Hepatocyte (in vitro differentiated cells): ENCODE measurements around the gene TAF7. TPM values are rescaled to one million over a fixed set of nuclear protein-coding genes. Genes with fewer than 3 reads are reported as not detected.

ENCODE experiments used
- DNase-seq: peaks from one replicate; pipeline ENCODE4 v3.0.0-alpha.2; 2016; ENCODE audit warnings: low spot score
- H2AFZ ChIP-seq: fragments of 200-600 bp; sonication (generic); 2 replicates; pipeline ENCODE4 v1.6.0; 2016; ENCODE audit warnings: antibody characterized with exemption, mild to moderate bottlenecking
- H3K27ac ChIP-seq: fragments of 200-600 bp; sonication (generic); 2 replicates; pipeline ENCODE4 v1.5.1; 2016; ENCODE audit warnings: mild to moderate bottlenecking
- H3K27me3 ChIP-seq: fragments of 200-600 bp; sonication (generic); 2 replicates; pipeline ENCODE4 v1.6.1; 2016
- H3K36me3 ChIP-seq: fragments of 200-600 bp; sonication (generic); replicated peaks from 2 replicates; pipeline ENCODE4 v1.5.1; 2016; ENCODE audit warnings: low read depth; ENCODE audit not compliant: insufficient read depth
- H3K4me1 ChIP-seq: fragments of 200-600 bp; sonication (generic); 2 replicates; pipeline ENCODE4 v1.5.1; 2016; ENCODE audit warnings: mild to moderate bottlenecking, moderate library complexity; ENCODE audit not compliant: insufficient read depth
- H3K4me2 ChIP-seq: fragments of 200-600 bp; sonication (generic); 2 replicates; pipeline ENCODE4 v1.6.0; 2016
- H3K4me3 ChIP-seq: fragments of 200-600 bp; sonication (generic); 2 replicates; pipeline ENCODE4 v1.5.1; 2016; ENCODE audit warnings: mild to moderate bottlenecking
- H3K79me2 ChIP-seq: fragments of 200-600 bp; sonication (generic); 2 replicates; pipeline ENCODE4 v1.6.0; 2017; ENCODE audit warnings: mild to moderate bottlenecking
- H3K9me2 ChIP-seq: fragments of 200-600 bp; sonication (generic); replicated peaks from 2 replicates; pipeline ENCODE4 v1.6.0; 2017; ENCODE audit warnings: mild to moderate bottlenecking; ENCODE audit not compliant: insufficient read depth
- H3K9me3 ChIP-seq: fragments of 200-600 bp; sonication (generic); 2 replicates; pipeline ENCODE4 v1.5.1; 2016; ENCODE audit warnings: low read depth, mild to moderate bottlenecking
- H4K20me1 ChIP-seq: fragments of 200-600 bp; sonication (generic); 2 replicates; pipeline ENCODE4 v1.6.0; 2016; ENCODE audit warnings: mild to moderate bottlenecking; ENCODE audit not compliant: insufficient read depth, poor library complexity, severe bottlenecking
- EZH2 ChIP-seq: fragments of 200-600 bp; sonication (generic); IDR thresholded peaks from 2 replicates; pipeline ENCODE4 v1.6.1; 2016; ENCODE audit warnings: antibody characterized with exemption, mild to moderate bottlenecking, borderline replicate concordance
- EZH2phosphoT487 ChIP-seq: fragments of 200-600 bp; sonication (generic); IDR thresholded peaks from one replicate; pipeline ENCODE4 v1.6.1; 2018; ENCODE audit warnings: antibody characterized with exemption, mild to moderate bottlenecking, low read depth, moderate library complexity; ENCODE audit not compliant: unreplicated experiment, severe bottlenecking
- WGBS: methylation state at CpG from one replicate; pipeline ENCODE4 v1.1.6; 2016; ENCODE audit warnings: low lambda C conversion rate; ENCODE audit errors: missing lambda C conversion rate; 5-methylcytosine and 5-hydroxymethylcytosine counted together
- polyA plus RNA-seq: library from polyadenylated mRNA; unstranded; fragments of >200 nt; fragmentation: Nextera tagmentation; extraction: Ambion mirVana; gene quantifications from 2 replicates; pipeline ENCODE4 v1.2.1, GENCODE V29; 2016
- total RNA-seq: library from RNA; depleted of rRNA; stranded (reverse); fragments of >200 nt; gene quantifications from 2 replicates; pipeline ENCODE4 v1.2.3, GENCODE V29; 2014
- TF ChIP-seq, protein P1 (sequence below): fragments of 200-600 bp; sonication (generic); IDR thresholded peaks from 2 replicates; pipeline ENCODE4 v1.5.1; 2016; ENCODE audit warnings: antibody characterized with exemption, mild to moderate bottlenecking; ENCODE audit not compliant: poor library complexity

The TAF7 gene, protein sequence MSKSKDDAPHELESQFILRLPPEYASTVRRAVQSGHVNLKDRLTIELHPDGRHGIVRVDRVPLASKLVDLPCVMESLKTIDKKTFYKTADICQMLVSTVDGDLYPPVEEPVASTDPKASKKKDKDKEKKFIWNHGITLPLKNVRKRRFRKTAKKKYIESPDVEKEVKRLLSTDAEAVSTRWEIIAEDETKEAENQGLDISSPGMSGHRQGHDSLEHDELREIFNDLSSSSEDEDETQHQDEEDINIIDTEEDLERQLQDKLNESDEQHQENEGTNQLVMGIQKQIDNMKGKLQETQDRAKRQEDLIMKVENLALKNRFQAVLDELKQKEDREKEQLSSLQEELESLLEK
- 85.2 and 96.9 TPM in 2 replicates for total RNA-seq
- polyA plus RNA-seq = 103 and 107 TPM in 2 replicates

DNA sequence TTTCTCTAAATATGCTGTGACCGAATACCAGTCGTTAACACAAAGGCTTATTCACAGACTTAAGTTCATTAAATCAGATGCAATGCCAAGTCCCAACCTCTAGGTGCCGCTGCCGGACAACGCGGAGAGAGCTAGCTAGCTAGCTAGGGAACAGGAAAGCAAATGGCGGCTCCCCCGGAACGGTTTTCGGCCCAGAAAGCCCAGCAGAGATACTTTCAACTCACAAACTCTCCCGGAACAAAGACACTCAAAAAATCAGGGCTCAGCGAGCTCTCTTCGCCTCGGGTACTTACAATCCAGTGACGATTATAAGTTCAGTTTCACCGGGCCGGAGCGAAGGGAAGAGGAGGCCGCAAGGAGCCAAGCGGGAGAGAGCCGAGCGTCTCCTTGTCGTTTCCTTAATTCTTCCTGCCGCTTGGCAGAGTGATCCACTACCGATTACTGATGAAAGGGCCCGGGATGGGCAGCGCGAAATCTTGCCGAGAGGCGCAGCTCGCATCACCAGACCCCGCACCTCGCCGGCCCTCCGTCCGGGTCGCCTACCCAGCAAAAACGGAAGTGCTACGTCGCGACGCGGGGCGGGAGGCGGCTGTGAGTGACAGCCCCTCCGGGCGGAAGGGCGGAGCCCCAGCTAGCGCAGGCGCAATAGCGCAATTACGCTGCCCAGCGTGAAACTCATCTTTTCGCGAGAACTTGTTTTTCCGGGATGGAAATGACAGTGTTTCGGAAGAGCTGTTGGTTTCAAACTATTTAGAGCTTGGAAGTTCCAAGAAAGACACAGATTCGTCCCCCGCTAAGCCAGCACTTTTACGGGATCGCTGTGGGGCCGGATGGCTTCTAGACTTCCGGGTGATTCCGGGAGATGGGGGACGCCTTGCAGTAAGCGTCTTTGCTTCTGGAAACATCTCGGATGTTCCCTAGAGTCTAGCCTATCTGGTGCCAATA, at the start of gene TAF7:
Gene TAF7 (minus strand): TSS at position 560 of the 945 bp plus-strand sequence. CDS start 740 bp downstream, outside the sequence.
- Histone ChIP-seq H2AFZ (peak within 1 kb of the TSS; percentile 99), H4K20me1 (no peaks in the 10 kb centered on the region), H3K36me3 (peaks cover 20% of the 10 kb centered on the region), H3K27ac (peak within 1 kb of the TSS; percentile 99), H3K4me1 (no peaks in the 10 kb centered on the region), H3K4me3 (peak within 1 kb of the TSS; percentile 84), H3K4me2 (peak within 1 kb of the TSS; percentile 78), H3K79me2 (peaks cover 41% of the 10 kb centered on the region), H3K9me3 (peaks cover 55% of the 10 kb centered on the region), H3K27me3 (no peaks in the 10 kb centered on the region), H3K9me2 (no peaks in the 10 kb centered on the region)
- 1% methylated on average over 66 of the region's 67 CpGs for WGBS
- DNase-seq = peak; percentile 97
- TF ChIP-seq EZH2phosphoT487 (no peak), EZH2 (no peak)
- TF ChIP-seq, protein P1, sequence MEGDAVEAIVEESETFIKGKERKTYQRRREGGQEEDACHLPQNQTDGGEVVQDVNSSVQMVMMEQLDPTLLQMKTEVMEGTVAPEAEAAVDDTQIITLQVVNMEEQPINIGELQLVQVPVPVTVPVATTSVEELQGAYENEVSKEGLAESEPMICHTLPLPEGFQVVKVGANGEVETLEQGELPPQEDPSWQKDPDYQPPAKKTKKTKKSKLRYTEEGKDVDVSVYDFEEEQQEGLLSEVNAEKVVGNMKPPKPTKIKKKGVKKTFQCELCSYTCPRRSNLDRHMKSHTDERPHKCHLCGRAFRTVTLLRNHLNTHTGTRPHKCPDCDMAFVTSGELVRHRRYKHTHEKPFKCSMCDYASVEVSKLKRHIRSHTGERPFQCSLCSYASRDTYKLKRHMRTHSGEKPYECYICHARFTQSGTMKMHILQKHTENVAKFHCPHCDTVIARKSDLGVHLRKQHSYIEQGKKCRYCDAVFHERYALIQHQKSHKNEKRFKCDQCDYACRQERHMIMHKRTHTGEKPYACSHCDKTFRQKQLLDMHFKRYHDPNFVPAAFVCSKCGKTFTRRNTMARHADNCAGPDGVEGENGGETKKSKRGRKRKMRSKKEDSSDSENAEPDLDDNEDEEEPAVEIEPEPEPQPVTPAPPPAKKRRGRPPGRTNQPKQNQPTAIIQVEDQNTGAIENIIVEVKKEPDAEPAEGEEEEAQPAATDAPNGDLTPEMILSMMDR = peak; percentile 88

DNA sequence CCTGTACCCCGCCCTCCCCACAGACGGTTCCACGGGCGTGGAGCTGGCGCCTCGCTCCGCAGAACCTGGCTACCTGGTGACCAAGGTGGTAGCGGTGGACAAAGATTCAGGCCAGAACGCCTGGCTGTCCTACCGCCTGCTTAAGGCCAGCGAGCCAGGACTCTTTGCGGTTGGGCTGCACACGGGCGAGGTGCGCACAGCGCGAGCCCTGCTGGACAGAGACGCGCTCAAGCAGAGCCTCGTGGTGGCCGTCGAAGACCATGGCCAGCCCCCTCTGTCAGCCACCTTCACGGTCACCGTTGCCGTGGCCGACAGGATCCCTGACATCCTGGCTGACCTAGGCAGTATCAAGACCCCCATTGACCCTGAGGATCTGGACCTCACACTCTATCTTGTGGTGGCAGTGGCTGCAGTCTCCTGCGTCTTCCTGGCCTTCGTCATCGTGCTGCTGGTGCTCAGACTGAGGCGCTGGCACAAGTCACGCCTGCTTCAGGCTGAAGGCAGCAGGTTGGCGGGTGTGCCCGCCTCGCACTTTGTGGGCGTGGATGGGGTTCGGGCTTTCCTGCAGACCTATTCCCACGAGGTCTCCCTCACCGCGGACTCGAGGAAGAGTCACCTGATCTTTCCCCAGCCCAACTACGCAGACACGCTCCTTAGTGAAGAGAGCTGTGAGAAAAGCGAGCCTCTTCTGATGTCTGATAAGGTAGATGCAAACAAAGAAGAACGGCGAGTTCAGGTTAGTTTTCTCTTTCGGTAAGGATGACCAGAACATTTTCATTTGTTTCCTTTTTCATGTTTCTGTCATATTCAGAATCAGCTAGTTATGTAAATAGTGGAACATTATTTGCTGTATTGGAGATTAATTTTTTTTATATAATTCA, 45.7 kb upstream of the TAF7 start:
- Histone ChIP-seq H2AFZ (no peak overlapping the region), H3K4me3 (no peak overlapping the region), H4K20me1 (no peaks in the 10 kb centered on the region), H3K4me1 (no peaks in the 10 kb centered on the region), H3K27me3 (no peaks in the 10 kb centered on the region), H3K36me3 (no peaks in the 10 kb centered on the region), H3K27ac (no peak overlapping the region), H3K79me2 (no peaks in the 10 kb centered on the region), H3K9me2 (no peaks in the 10 kb centered on the region), H3K4me2 (no peak overlapping the region), H3K9me3 (peaks cover 5% of the 10 kb centered on the region)
- DNase-seq = no peak
- TF ChIP-seq, protein P1 = no peak
- TF ChIP-seq EZH2 = no peak
- no peak for TF ChIP-seq EZH2phosphoT487
- WGBS = 96% methylated on average over 43 of the region's 46 CpGs

DNA sequence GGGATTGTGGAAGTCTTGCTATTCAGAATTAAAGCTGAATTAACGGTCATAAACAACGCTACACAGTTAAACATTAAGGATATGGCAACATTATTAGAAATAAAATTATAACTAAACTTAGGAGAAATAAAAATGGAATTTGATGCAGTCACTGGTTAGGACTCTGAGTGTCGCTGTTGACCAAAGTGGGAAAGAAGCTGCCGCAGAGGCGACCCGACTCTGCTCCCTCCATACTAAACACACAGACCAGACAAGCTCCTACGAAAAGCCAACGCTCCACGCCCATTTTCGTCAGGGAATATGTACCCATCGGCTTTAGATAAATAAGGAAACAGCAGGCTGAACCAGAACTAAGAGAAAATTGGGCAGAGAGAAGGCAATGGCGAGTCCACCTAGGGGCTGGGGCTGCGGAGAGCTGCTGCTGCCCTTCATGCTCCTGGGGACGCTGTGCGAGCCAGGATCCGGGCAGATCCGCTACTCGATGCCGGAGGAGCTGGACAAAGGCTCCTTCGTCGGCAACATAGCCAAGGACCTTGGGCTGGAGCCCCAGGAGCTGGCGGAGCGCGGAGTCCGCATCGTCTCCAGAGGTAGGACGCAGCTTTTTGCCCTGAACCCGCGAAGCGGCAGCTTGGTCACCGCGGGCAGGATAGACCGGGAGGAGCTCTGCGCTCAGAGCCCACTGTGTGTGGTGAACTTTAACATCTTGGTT, 43.5 kb upstream of the TAF7 start, which contains the start of gene PCDHGA5:
Gene PCDHGA5 (plus strand): TSS at position 211 of the 709 bp plus-strand sequence. CDS start 169 bp downstream, at position 380.
- H3K9me2 ChIP-seq = no peaks in the 10 kb centered on the region
- no peak within 1 kb of the TSS for H3K4me2 ChIP-seq
- no peak within 1 kb of the TSS for H3K4me3 ChIP-seq
- H3K4me1 ChIP-seq = no peaks in the 10 kb centered on the region
- peaks cover 5% of the 10 kb centered on the region for H3K9me3 ChIP-seq
- no peak within 1 kb of the TSS for H3K27ac ChIP-seq
- H2AFZ ChIP-seq = no peak within 1 kb of the TSS
- WGBS = 96% methylated on average over 32 of the region's 34 CpGs
- H3K79me2 ChIP-seq = no peaks in the 10 kb centered on the region
- H3K27me3 ChIP-seq = no peaks in the 10 kb centered on the region
- DNase-seq = no peak
- TF ChIP-seq, protein P1 = no peak
- TF ChIP-seq EZH2phosphoT487 (no peak), EZH2 (no peak)
- no peaks in the 10 kb centered on the region for H4K20me1 ChIP-seq
- H3K36me3 ChIP-seq = no peaks in the 10 kb centered on the region
